Right ventricle myocardium inferior (tissue), 1 donor: ENCODE measurements around the gene ELOVL5. TPM values are rescaled to one million over a fixed set of nuclear protein-coding genes. Genes with fewer than 3 reads are reported as not detected.
"Not testable (repeated sequence)": the region's sequence is repeated elsewhere in the genome, so short reads cannot be mapped to it uniquely, and the experiment has no call there.

ENCODE experiments used
- ATAC-seq: fragments of 200-7000 bp; cut with Tn5 transposase; one replicate; pipeline ENCODE4 v1.9.1; 2020; ENCODE audit warnings: mild to moderate bottlenecking, moderate library complexity
- DNase-seq: peaks from one replicate; pipeline ENCODE4 v3.0.0; 2021; ENCODE audit errors: missing footprints
- intact Hi-C: fragments of 100-400 bp; cut with DNase I; formaldehyde crosslinking; loops from one replicate; pipeline ENCODE4 v1.11.0; 2022
- total RNA-seq: library from RNA; stranded (reverse); fragmentation: NEBNext Ultra II Directional; extraction: Animal tissue kit (Norgen Biotek cat#: 25700); gene quantifications from one replicate; pipeline ENCODE4 v1.2.1, GENCODE V29; 2021
- donor health status: DM: no; HTN: yes; CAD: no; lungs with severe emphysema.

The ELOVL5 gene
- total RNA-seq, 1 donor from 2014 or later = 28.0 TPM

GRCh38 chr6:53313784-53314400 is 34.9 kb downstream of the ELOVL5 start:
- ATAC-seq (peak; percentile 60), DNase-seq (no peak)
- intact Hi-C loops = no loop called here

- DNase-seq (no peak), ATAC-seq (no peak)
- intact Hi-C loops = no loop called here
These were observed 36.4 kb downstream of the ELOVL5 start for GRCh38 chr6:53312355-53312754.

GRCh38 chr6:53311586-53311935 is 37.2 kb downstream of the ELOVL5 start:
- DNase-seq (no peak), ATAC-seq (no peak)
- intact Hi-C loops = no loop called here

DNA sequence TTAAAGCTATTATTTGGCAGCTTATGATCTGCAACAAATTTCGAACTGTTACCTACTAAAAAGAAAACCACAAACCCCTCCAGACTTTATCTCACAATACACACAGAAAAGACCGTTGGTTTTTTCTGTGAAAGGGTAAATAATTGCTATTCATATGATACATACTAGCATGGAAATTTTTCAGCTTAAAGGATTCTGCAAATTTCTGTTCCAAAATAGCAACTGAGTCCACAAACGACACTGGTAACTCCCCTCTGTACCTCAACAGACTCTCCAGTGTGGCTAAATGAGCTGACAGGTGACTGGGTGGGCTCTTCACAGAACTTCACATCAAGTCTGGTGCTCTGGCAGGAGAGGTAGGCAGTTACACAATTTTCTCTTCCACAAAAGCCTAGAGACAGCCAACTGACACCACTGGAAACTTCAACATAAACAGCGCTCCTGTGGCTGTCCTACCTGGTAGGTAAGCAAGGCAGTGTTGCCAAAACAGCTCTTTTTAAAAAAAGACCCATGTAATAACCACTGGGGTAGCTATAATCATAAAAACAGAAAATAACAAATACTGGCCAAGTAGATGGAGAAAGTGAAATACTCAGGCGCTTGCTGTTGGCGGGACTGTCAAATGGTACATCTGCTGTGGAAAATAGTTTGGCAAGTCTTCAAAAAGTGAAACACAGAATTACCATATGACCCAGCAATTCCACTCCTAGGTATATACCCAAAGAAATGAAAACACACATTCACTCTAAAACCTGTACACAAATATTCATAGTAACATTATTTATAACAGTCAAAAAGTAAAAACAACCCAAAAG is 37.8 kb downstream of the ELOVL5 start:
- intact Hi-C loops = no loop called here
- DNase-seq = no peak
- no peak for ATAC-seq

- no peak for DNase-seq
- intact Hi-C loops = no loop called here
- ATAC-seq = no peak
These were observed 38.8 kb downstream of the ELOVL5 start for GRCh38 chr6:53309901-53310300.

GRCh38 chr6:53309059-53309900 is 39.5 kb downstream of the ELOVL5 start:
- ATAC-seq = no peak
- intact Hi-C loops = no loop called here
- DNase-seq = no peak

- no peak for DNase-seq
- ATAC-seq = no peak
- intact Hi-C loops = no loop called here
These were observed 41.9 kb downstream of the ELOVL5 start for GRCh38 chr6:53306819-53307347.

DNA sequence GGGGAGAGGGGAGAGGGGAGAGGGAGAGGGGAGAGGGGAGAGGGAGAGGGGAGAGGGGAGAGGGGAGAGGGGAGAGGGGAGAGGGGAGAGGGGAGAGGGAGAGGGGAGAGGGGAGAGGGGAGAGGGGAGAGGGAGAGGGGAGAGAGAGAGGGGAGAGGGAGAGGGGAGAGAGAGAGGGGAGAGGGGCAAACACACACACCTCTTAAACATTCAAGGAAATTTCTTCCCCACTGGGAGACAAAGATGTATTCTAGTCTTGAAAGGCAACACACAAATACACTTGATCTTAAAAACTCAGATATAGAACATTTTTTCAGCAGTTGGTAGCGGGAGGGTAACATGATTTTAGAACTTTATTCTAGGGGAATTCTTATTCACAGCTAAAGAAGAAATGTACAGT is 42.5 kb downstream of the ELOVL5 start:
- ATAC-seq, DNase-seq, intact Hi-C loops: not testable (repeated sequence)

GRCh38 chr6:53305506-53306005 is 43.2 kb downstream of the ELOVL5 start:
- DNase-seq, ATAC-seq, intact Hi-C loops: not testable (repeated sequence)

DNA sequence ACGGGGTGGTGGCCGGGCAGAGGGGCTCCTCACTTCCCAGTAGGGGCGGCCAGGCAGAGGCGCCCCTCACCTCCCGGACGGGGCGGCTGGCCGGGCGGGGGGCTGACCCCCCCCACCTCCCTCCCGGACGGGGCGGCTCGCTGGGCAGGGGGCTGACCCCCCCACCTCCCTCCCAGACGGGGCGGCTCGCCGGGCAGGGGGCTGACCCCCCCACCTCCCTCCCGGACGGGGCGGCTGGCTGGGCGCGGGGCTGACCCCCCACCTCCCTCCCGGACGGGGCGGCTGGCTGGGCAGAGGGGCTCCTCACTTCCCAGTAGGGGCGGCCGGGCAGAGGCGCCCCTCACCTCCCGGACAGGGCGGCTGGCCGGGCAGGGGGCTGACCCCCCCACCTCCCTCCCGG is 43.8 kb downstream of the ELOVL5 start:
- intact Hi-C loops, ATAC-seq, DNase-seq: not testable (repeated sequence)

DNA sequence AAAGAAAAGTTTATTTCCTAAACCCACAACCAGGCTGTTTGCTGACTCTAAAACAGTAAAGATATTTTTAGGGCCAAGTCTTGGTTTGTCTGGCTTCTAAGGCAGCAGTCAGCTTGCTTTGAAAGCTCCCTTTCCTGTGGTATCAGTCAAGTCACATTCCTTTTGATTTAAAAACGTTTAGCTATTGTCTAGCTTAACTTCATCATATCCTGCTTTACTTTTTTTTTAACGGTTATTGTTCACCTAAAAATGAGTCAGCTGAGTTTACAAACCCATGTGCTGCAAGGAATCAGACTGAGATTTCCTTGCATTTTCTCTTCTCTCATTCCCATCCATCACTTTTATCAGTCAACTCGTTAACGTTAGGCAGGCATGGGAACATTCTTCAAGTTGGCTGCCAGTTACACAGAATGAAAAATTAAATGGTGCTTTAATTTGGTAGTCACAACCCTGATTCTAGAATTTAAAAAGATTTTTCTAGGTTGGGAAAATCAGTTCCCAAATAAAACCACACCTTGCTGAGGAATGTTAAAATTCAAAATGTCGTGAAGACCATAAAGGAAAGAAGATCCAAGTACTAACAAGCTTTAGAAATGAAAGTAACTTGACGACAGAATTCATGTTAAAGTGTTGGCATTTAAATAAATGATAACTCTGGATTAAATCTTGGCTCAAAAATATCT is 45.9 kb downstream of the ELOVL5 start:
- DNase-seq = no peak
- no peak for ATAC-seq
- intact Hi-C loops = no loop called here

DNA sequence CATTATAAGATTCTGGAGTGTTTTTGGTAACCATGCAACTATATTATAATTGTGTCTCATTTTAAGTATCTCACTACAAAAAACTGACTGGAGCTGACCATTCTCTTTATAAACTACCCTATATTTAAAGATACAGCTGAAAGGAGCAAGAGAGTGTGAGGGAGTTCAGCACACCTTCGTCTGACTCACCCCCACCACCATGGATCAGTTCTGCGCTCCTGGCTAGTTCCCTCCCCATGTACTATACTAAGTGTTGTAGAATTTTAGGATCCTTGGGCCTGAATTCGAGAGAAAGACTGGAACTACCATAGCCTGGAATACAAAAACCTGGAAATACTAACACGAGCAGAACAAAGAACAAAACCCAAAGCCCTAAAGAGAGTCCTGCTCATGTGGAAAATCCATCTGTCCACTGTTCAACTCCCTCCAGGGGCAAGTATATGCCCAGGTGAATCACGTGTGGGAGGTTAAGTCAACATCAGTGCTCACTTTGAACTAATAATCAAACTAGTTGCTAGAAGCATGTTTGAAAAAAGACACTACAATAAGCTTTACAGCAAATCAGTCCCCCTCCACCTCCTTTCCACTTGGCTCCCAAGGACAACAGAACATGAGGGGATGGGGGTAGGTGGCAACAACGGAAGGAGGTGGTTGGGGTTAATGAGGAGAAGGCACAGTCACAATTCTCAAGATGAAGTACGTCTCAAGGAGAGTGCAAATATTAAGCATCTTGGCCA is 46.8 kb downstream of the ELOVL5 start:
- ATAC-seq = no peak
- intact Hi-C loops = loop anchor here (2.0 kb wide), 1 partner anchor 47 kb away; the partner anchor contains the start of gene ELOVL5
- DNase-seq = no peak

DNA sequence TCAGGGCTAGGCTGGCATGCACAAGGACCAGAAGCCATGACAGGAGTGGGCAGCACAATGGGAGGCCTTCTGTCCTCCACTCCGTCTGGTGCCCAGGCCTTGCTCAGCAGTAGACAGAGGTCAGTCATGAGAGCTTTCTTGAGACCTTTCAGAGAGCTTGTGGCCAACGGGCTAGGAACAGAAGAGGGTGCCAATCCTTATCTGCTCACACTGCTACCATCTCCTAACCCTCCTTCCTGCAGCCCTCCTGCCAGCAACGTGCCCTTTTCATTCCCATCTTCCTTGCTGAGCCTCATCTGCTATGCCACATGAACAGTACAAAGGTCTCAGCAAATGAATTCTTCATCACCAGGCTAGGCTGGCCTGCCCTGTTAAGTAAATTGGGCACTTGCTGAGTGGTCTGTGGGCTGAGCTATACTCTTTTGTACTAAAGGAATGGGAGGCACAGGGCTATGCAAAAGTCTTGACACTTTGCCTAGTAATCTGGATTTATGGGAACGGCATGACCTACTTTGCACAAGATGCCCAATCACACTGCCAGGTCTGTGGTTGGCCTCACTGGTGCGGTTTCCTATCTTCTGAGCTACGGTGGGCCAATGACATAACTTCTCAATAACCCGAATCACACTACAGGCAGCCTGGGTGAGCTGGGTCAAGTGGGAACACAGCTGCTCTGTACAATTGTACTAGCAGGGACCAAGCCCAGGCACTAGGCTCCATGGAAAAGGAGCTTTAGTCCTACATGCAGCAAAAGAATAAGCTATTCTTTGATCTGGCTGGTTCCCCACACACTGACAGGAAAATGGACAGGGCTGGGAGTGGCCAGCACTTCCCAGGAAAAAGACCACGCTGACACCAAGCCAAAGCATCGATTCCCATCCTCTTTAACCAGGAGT is 47.8 kb downstream of the ELOVL5 start:
- no peak for DNase-seq
- peak; percentile 77 for ATAC-seq
- intact Hi-C loops = loop anchor here (2.0 kb wide), 1 partner anchor 48 kb away; the partner anchor contains the start of gene ELOVL5

GRCh38 chr6:53299331-53300005 is 49.3 kb downstream of the ELOVL5 start:
- ATAC-seq (no peak), DNase-seq (no peak)
- intact Hi-C loops = loop anchor here (2.0 to 10.0 kb wide), 3 partner anchors 49 to 185 kb away; partner anchors contain the start of gene ELOVL5

GRCh38 chr6:53297004-53297403 is 51.7 kb downstream of the ELOVL5 start:
- intact Hi-C loops = loop anchor here (10.0 kb wide), 2 partner anchors 118 to 188 kb away; no protein-coding TSS in a partner anchor
- DNase-seq (no peak), ATAC-seq (no peak)

- DNase-seq (no peak), ATAC-seq (no peak)
- intact Hi-C loops = loop anchor here (10.0 kb wide), 2 partner anchors 120 to 190 kb away; no protein-coding TSS in a partner anchor
These were observed 53.6 kb downstream of the ELOVL5 start for GRCh38 chr6:53295176-53295575.
